Measurements from ENCODE around the gene MAPK1IP1L.

MAPK1IP1L gene

GRCh38 chr14:55048900-55049436 lies 2.5 kb upstream of the MAPK1IP1L start:
- Histone ChIP-seq H3K4me1 (ENCODE audit: control insufficient read depth, insufficient read depth, low read length) (no peaks in the 10 kb centered on the region), H3K27ac (ENCODE audit: extremely low read depth, low read depth, low read length) (no peak overlapping the region), H3K4me3 (ENCODE audit: low read depth, low read length) (no peak overlapping the region), H3K36me3 (ENCODE audit: control insufficient read depth in 2 of 2, insufficient read depth in 1 of 2, low read length in 2 of 2) (peaks cover 9 to 12% of the 10 kb centered on the region in 2 experiments), H3K9me3 (ENCODE audit: control insufficient read depth, insufficient read depth, low read depth, low read length) (no peaks in the 10 kb centered on the region)
- no peak for TF ChIP-seq ZNF518A (tag by site-specific recombination; conservative IDR thresholded peaks at IDR 0.05; ENCODE audit: low read depth)
- peak; percentile 86 for TF ChIP-seq PRDM6 (tag by site-specific recombination; IDR thresholded peaks at IDR 0.05)
- TF ChIP-seq GLI2 (tag by site-specific recombination; IDR thresholded peaks at IDR 0.05; ENCODE audit: borderline replicate concordance, low read depth), result no peak
- TF ChIP-seq ZFP37 (tag by site-specific recombination; IDR thresholded peaks at IDR 0.05), result no peak
- peak; percentile 51; the same call in 1 of the 2 replicates for TF ChIP-seq SP7 (tag by site-specific recombination; IDR thresholded peaks at IDR 0.05)
- ChIA-PET CTCF (no interaction called here), POLR2A (no interaction called here)

- no peaks in the 10 kb centered on the region for H3K9me3 ChIP-seq (ENCODE audit: control insufficient read depth, insufficient read depth, low read depth, low read length)
- H3K36me3 ChIP-seq (ENCODE audit: control insufficient read depth in 2 of 2, insufficient read depth in 1 of 2, low read length in 2 of 2), result peaks cover 18 to 24% of the 10 kb centered on the region in 2 experiments
- H3K4me3 ChIP-seq (ENCODE audit: low read depth, low read length), result peak overlapping the region; percentile 41
- POLR2A ChIA-PET, result interaction anchor here (0.6 to 3.3 kb wide), 18 partner anchors 9 to 224 kb away, joined by 3 to 47 read pairs (median 4); partner anchors contain the start of genes SOCS4 and WDHD1
- H3K27ac ChIP-seq (ENCODE audit: extremely low read depth, low read depth, low read length), result peak overlapping the region; percentile 97
- CTCF ChIA-PET, result interaction anchor here (0.6 to 3.1 kb wide), 20 partner anchors 9 to 403 kb away, joined by 3 to 11 read pairs (median 3); partner anchors contain the start of genes DLGAP5, SOCS4 and WDHD1
- peaks cover 3% of the 10 kb centered on the region; the same call in 1 of the 2 replicates for H3K4me1 ChIP-seq (ENCODE audit: control insufficient read depth, insufficient read depth, low read length)
- TF ChIP-seq ZBTB10 (tag by site-specific recombination; IDR thresholded peaks at IDR 0.05) (no peak), REST (tag by site-specific recombination; IDR thresholded peaks at IDR 0.05) (no peak), PRDM10 (tag by site-specific recombination; IDR thresholded peaks at IDR 0.05) (no peak), SALL2 (tag by site-specific recombination; IDR thresholded peaks at IDR 0.05; ENCODE audit: borderline replicate concordance) (no peak), ZNF645 (tag by site-specific recombination; IDR thresholded peaks at IDR 0.05) (no peak), RBAK (tag by site-specific recombination; IDR thresholded peaks at IDR 0.05) (no peak), ZNF558 (tag by site-specific recombination; IDR thresholded peaks at IDR 0.05) (no peak), ZBTB7A (tag by site-specific recombination; IDR thresholded peaks at IDR 0.05; ENCODE audit: low read depth) (no peak), SP3 (tag by site-specific recombination; IDR thresholded peaks at IDR 0.05) (no peak), MYNN (tag by site-specific recombination; IDR thresholded peaks at IDR 0.05; ENCODE audit: borderline replicate concordance) (no peak)
These were observed 353 bp upstream of the MAPK1IP1L start for GRCh38 chr14:55051165-55051422.
